ENCODE results near the gene PDSS1.
"Not testable (repeated sequence)": the region's sequence is repeated elsewhere in the genome, so short reads cannot be mapped to it uniquely, and the experiment has no call there.

PDSS1 gene
- long read RNA-seq, transcript PDSS1-201 (12 exons, 1,626 nt): major isoform, 16 of 24 reads
- long read RNA-seq, partial matches to known transcripts: 2 of 24 reads
- long read RNA-seq, other reads (novel, unspliced or antisense): 6 of 24 reads

- DNase-seq (ENCODE audit: low read depth in 1 of 2, low spot score in 1 of 2): peak in 1 of 2 experiments; percentile 93
- Histone ChIP-seq H3K4me3 (replicated peaks; ENCODE audit: insufficient read depth, low read length) (peak within 1 kb of the TSS; percentile 63), H3K27me3 (ENCODE audit: insufficient read depth, poor library complexity, severe bottlenecking) (no peaks in the 10 kb centered on the region), H3K27ac (replicated peaks) (peak within 1 kb of the TSS; percentile 99)
- TF ChIP-seq REST (IDR thresholded peaks at IDR 0.05; ENCODE audit: insufficient replicate concordance, low read depth): peak; percentile 57
- peak; percentile 90 for TF ChIP-seq GABPA (IDR thresholded peaks at IDR 0.05; ENCODE audit: low read depth)
- TF ChIP-seq POLR2AphosphoS5 (IDR thresholded peaks at IDR 0.05; ENCODE audit: low read depth): peak; percentile 75
- no peak for TF ChIP-seq SPI1 (IDR thresholded peaks at IDR 0.05; ENCODE audit: borderline replicate concordance, low read depth)
- no peak for TF ChIP-seq CTCF (IDR thresholded peaks at IDR 0.05; ENCODE audit: insufficient read depth, low read length)
Observed at GRCh38 chr10:26697163-26697921, at the start of gene PDSS1. Gene PDSS1 (plus strand): TSS chr10:26697701. CDS start chr10:26697712, 11 bp downstream.

- not testable (repeated sequence) for H3K4me3 ChIP-seq (replicated peaks; ENCODE audit: insufficient read depth, low read length); DNase-seq (ENCODE audit: low read depth in 1 of 2, low spot score in 1 of 2); H3K27me3 ChIP-seq (ENCODE audit: insufficient read depth, poor library complexity, severe bottlenecking); H3K27ac ChIP-seq (replicated peaks)
Observed at GRCh38 chr10:26648245-26648636, 49.3 kb upstream of the PDSS1 start.

GRCh38 chr10:26650406-26650805 is 47.1 kb upstream of the PDSS1 start:
- no peak overlapping the region for H3K4me3 ChIP-seq (replicated peaks; ENCODE audit: insufficient read depth, low read length)
- no peak overlapping the region for H3K27ac ChIP-seq (replicated peaks)
- no peaks in the 10 kb centered on the region for H3K27me3 ChIP-seq (ENCODE audit: insufficient read depth, poor library complexity, severe bottlenecking)
- no peak for TF ChIP-seq SPI1 (IDR thresholded peaks at IDR 0.05; ENCODE audit: borderline replicate concordance, low read depth)
- no peak for TF ChIP-seq GABPA (IDR thresholded peaks at IDR 0.05; ENCODE audit: low read depth)
- TF ChIP-seq CTCF (IDR thresholded peaks at IDR 0.05; ENCODE audit: insufficient read depth, low read length): no peak
- TF ChIP-seq REST (IDR thresholded peaks at IDR 0.05; ENCODE audit: insufficient replicate concordance, low read depth): no peak
- TF ChIP-seq POLR2AphosphoS5 (IDR thresholded peaks at IDR 0.05; ENCODE audit: low read depth): no peak
- no peak for DNase-seq (ENCODE audit: low read depth in 1 of 2, low spot score in 1 of 2)

- not testable (repeated sequence) for H3K4me3 ChIP-seq (replicated peaks; ENCODE audit: insufficient read depth, low read length); H3K27ac ChIP-seq (replicated peaks); DNase-seq (ENCODE audit: low read depth in 1 of 2, low spot score in 1 of 2); H3K27me3 ChIP-seq (ENCODE audit: insufficient read depth, poor library complexity, severe bottlenecking)
Observed at GRCh38 chr10:26651476-26651875, 46.0 kb upstream of the PDSS1 start.

GRCh38 chr10:26653004-26653403 is 44.5 kb upstream of the PDSS1 start:
- Histone ChIP-seq H3K27ac (replicated peaks) (no peak overlapping the region), H3K4me3 (replicated peaks; ENCODE audit: insufficient read depth, low read length) (no peak overlapping the region), H3K27me3 (ENCODE audit: insufficient read depth, poor library complexity, severe bottlenecking) (no peaks in the 10 kb centered on the region)
- DNase-seq (ENCODE audit: low read depth in 1 of 2, low spot score in 1 of 2): no peak
- TF ChIP-seq POLR2AphosphoS5 (IDR thresholded peaks at IDR 0.05; ENCODE audit: low read depth) (no peak), REST (IDR thresholded peaks at IDR 0.05; ENCODE audit: insufficient replicate concordance, low read depth) (no peak), GABPA (IDR thresholded peaks at IDR 0.05; ENCODE audit: low read depth) (no peak), CTCF (IDR thresholded peaks at IDR 0.05; ENCODE audit: insufficient read depth, low read length) (no peak), SPI1 (IDR thresholded peaks at IDR 0.05; ENCODE audit: borderline replicate concordance, low read depth) (no peak)
